ENCODE data around the gene GRB2. TPM values are rescaled to one million over a fixed set of nuclear protein-coding genes. Genes with fewer than 3 reads are reported as not detected.
"Not testable (repeated sequence)": the region's sequence is repeated elsewhere in the genome, so short reads cannot be mapped to it uniquely, and the experiment has no call there.

GRB2 gene
- total RNA-seq, 2 donors from 2014 or later = 85.5 to 86.6 TPM

DNA sequence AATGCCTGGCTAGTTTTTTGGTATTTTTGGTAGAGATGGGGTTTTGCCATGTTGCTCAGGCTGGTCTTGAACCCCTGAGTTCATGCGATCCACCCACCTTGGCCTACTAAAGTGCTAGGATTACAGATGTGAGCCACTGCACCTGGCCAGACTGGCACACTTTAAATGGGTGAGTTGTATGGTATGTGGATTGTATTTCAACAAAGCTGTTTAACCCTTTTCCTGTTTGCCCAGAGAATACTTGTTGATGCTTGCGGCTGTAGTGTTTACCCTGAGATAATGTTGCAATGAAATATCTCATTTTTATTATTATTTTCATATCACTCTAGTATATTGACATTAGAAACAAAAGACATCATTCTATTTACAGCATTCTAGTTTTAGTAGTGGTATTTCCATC, 33.8 kb upstream of the GRB2 start:
- DNase-seq = no peak
- Mint-ChIP-seq H3K4me3 (no peak overlapping the region), H3K27ac (no peak overlapping the region), H3K36me3 (ENCODE audit: low read depth) (no peaks in the 10 kb centered on the region), H3K9me3 (no peaks in the 10 kb centered on the region), H3K4me1 (no peaks in the 10 kb centered on the region), H3K27me3 (ENCODE audit: insufficient read depth) (no peaks in the 10 kb centered on the region)
- no peaks in the 10 kb centered on the region for H3K27me3 ChIP-seq (ENCODE audit: control insufficient read depth, insufficient read depth, low read length, poor library complexity, severe bottlenecking)
- no peaks in the 10 kb centered on the region for H3K36me3 ChIP-seq (ENCODE audit: control insufficient read depth, insufficient read depth, low read length)
- H3K9ac ChIP-seq (ENCODE audit: extremely low read depth, low read length, poor library complexity, severe bottlenecking) = no peak overlapping the region
- no peaks in the 10 kb centered on the region for H3K9me3 ChIP-seq (ENCODE audit: control insufficient read depth, low read length)
- H3K27ac ChIP-seq (ENCODE audit: low read depth, low read length) = no peak overlapping the region
- no peaks in the 10 kb centered on the region for H3K4me1 ChIP-seq (ENCODE audit: control insufficient read depth, insufficient read depth, low read length)
- TF ChIP-seq CTCF (conservative IDR thresholded peaks at IDR 0.05) = no peak
- WGBS, 2 experiments (ENCODE audit: insufficient coverage in 1 of 2, insufficient read length in 1 of 2) = 91 to 96% methylated on average over 1 of the region's 2 CpGs
- H3K4me3 ChIP-seq (ENCODE audit: low read length) = no peak overlapping the region

- not testable (repeated sequence) for H3K4me1 Mint-ChIP-seq; H3K27me3 Mint-ChIP-seq (ENCODE audit: insufficient read depth); H3K9me3 Mint-ChIP-seq; DNase-seq; H3K27ac ChIP-seq (ENCODE audit: low read depth, low read length); H3K27ac Mint-ChIP-seq; H3K4me3 Mint-ChIP-seq; H3K36me3 Mint-ChIP-seq (ENCODE audit: low read depth); H3K27me3 ChIP-seq (ENCODE audit: control insufficient read depth, insufficient read depth, low read length, poor library complexity, severe bottlenecking); H3K4me1 ChIP-seq (ENCODE audit: control insufficient read depth, insufficient read depth, low read length); H3K9me3 ChIP-seq (ENCODE audit: control insufficient read depth, low read length); H3K9ac ChIP-seq (ENCODE audit: extremely low read depth, low read length, poor library complexity, severe bottlenecking); H3K4me3 ChIP-seq (ENCODE audit: low read length); H3K36me3 ChIP-seq (ENCODE audit: control insufficient read depth, insufficient read depth, low read length)
- WGBS, 2 experiments (ENCODE audit: insufficient coverage in 1 of 2, insufficient read length in 1 of 2) = 89 to 95% methylated on average over 8 of the region's 8 CpGs
Measured at GRCh38 chr17:75437404-75437803, 31.9 kb upstream of the GRB2 start.

- not testable (repeated sequence) for H3K9ac ChIP-seq (ENCODE audit: extremely low read depth, low read length, poor library complexity, severe bottlenecking); H3K27me3 ChIP-seq (ENCODE audit: control insufficient read depth, insufficient read depth, low read length, poor library complexity, severe bottlenecking); H3K4me3 ChIP-seq (ENCODE audit: low read length); H3K9me3 Mint-ChIP-seq; H3K36me3 Mint-ChIP-seq (ENCODE audit: low read depth); H3K9me3 ChIP-seq (ENCODE audit: control insufficient read depth, low read length); H3K4me1 Mint-ChIP-seq; H3K27ac ChIP-seq (ENCODE audit: low read depth, low read length); H3K36me3 ChIP-seq (ENCODE audit: control insufficient read depth, insufficient read depth, low read length); DNase-seq; H3K4me1 ChIP-seq (ENCODE audit: control insufficient read depth, insufficient read depth, low read length); H3K27ac Mint-ChIP-seq; H3K27me3 Mint-ChIP-seq (ENCODE audit: insufficient read depth); H3K4me3 Mint-ChIP-seq
- WGBS, 2 experiments (ENCODE audit: insufficient coverage in 1 of 2, insufficient read length in 1 of 2) = 95% methylated on average over 4 to 6 of the region's 6 CpGs
Measured at GRCh38 chr17:75434433-75434832, 29.0 kb upstream of the GRB2 start.

DNA sequence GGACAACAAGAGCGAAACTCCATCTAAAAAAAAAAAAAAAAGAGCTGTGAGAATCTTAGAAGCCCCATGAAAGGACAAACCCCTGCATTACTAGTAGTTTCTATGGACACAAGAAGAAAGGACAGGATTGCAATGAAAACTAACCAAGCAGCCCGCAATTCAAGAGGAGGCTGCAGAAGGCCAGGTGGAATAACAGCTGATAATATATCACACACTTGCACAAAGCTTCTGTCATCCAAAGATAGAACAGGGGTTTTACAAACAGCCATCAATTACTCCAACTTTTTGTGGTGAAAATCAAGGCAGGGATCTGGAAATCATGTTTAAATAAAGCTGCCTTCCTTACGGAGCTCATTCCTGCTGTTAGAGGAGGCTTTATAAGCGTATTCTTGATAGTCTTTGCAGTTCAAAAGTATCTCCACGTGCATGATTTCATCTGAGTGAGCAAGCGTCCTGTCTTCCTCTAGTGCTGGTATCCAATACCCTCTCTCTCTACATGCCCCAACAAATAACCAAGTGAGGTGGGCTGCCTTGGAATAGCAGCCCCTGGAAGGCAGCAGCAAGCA, 27.8 kb upstream of the GRB2 start:
- DNase-seq = no peak
- Histone ChIP-seq H3K9ac (ENCODE audit: extremely low read depth, low read length, poor library complexity, severe bottlenecking) (no peak overlapping the region), H3K27me3 (ENCODE audit: control insufficient read depth, insufficient read depth, low read length, poor library complexity, severe bottlenecking) (no peaks in the 10 kb centered on the region), H3K4me3 (ENCODE audit: low read length) (no peak overlapping the region), H3K27ac (ENCODE audit: low read depth, low read length) (peak overlapping the region; percentile 55), H3K4me1 (ENCODE audit: control insufficient read depth, insufficient read depth, low read length) (peaks cover 6% of the 10 kb centered on the region), H3K36me3 (ENCODE audit: control insufficient read depth, insufficient read depth, low read length) (no peaks in the 10 kb centered on the region), H3K9me3 (ENCODE audit: control insufficient read depth, low read length) (no peaks in the 10 kb centered on the region)
- no peak overlapping the region for H3K4me3 Mint-ChIP-seq
- H3K9me3 Mint-ChIP-seq = no peaks in the 10 kb centered on the region
- TF ChIP-seq CTCF (conservative IDR thresholded peaks at IDR 0.05) = no peak
- no peak overlapping the region for H3K27ac Mint-ChIP-seq
- H3K4me1 Mint-ChIP-seq = peaks cover 6% of the 10 kb centered on the region
- no peaks in the 10 kb centered on the region for H3K36me3 Mint-ChIP-seq (ENCODE audit: low read depth)
- H3K27me3 Mint-ChIP-seq (ENCODE audit: insufficient read depth) = peaks cover 2% of the 10 kb centered on the region
- 80 to 88% methylated on average over 4 to 5 of the region's 6 CpGs for WGBS, 2 experiments (ENCODE audit: insufficient coverage in 1 of 2, insufficient read length in 1 of 2)

Data from endodermal cell (in vitro differentiated cells).